GM23248 (cell line): ENCODE measurements around the gene FGD5. TPM values are rescaled to one million over a fixed set of nuclear protein-coding genes. Genes with fewer than 3 reads are reported as not detected.

Experiments used
- DNase-seq: peaks from one replicate; pipeline ENCODE4 v3.0.0-alpha.2; 2015
- H2AFZ ChIP-seq: fragments of 200-600 bp; sonication (generic); 2 replicates; pipeline ENCODE4 v1.6.1; 2016; ENCODE audit warnings: antibody characterized with exemption
- H3F3A ChIP-seq: fragments of 200-600 bp; sonication (generic); 2 replicates; pipeline ENCODE4 v1.6.1; 2016; ENCODE audit warnings: mild to moderate bottlenecking, antibody characterized with exemption, mixed run types; ENCODE audit not compliant: insufficient read depth
- H3K27ac ChIP-seq: fragments of 200-600 bp; sonication (generic); 2 replicates; pipeline ENCODE4 v1.5.1; 2016; ENCODE audit warnings: mild to moderate bottlenecking
- H3K27me3 ChIP-seq: fragments of 200-600 bp; sonication (generic); replicated peaks from 2 replicates; pipeline ENCODE4 v1.6.1; 2016; ENCODE audit warnings: mild to moderate bottlenecking; ENCODE audit not compliant: insufficient read depth
- H3K36me3 ChIP-seq: fragments of 200-600 bp; sonication (generic); 2 replicates; pipeline ENCODE4 v1.6.1; 2016; ENCODE audit warnings: low read depth, mild to moderate bottlenecking
- H3K4me1 ChIP-seq: fragments of 200-600 bp; sonication (generic); 2 replicates; pipeline ENCODE4 v1.6.1; 2016; ENCODE audit warnings: mild to moderate bottlenecking; ENCODE audit not compliant: insufficient read depth
- H3K4me2 ChIP-seq: fragments of 200-600 bp; sonication (generic); one replicate; pipeline ENCODE4 v1.6.1; 2016; ENCODE audit warnings: mild to moderate bottlenecking; ENCODE audit not compliant: unreplicated experiment
- H3K4me3 ChIP-seq: fragments of 200-600 bp; sonication (generic); 2 replicates; pipeline ENCODE4 v1.5.1; 2016; ENCODE audit warnings: mild to moderate bottlenecking
- H3K79me2 ChIP-seq: fragments of 200-600 bp; sonication (generic); 2 replicates; pipeline ENCODE4 v1.6.1; 2016; ENCODE audit warnings: mild to moderate bottlenecking; ENCODE audit not compliant: insufficient read depth
- H3K9ac ChIP-seq: fragments of 200-600 bp; sonication (generic); 2 replicates; pipeline ENCODE4 v1.6.1; 2016; ENCODE audit warnings: mild to moderate bottlenecking
- H3K9me2 ChIP-seq: fragments of 200-600 bp; sonication (generic); 2 replicates; pipeline ENCODE4 v1.6.1; 2016; ENCODE audit warnings: mixed run types, mild to moderate bottlenecking, moderate library complexity; ENCODE audit not compliant: insufficient read depth
- H3K9me3 ChIP-seq: fragments of 200-600 bp; sonication (generic); one replicate; pipeline ENCODE4 v1.6.1; 2017; ENCODE audit warnings: low read depth
- H4K20me1 ChIP-seq: fragments of 200-600 bp; sonication (generic); 2 replicates; pipeline ENCODE4 v1.6.0; 2016; ENCODE audit not compliant: insufficient read depth
- EZH2 ChIP-seq: fragments of 200-600 bp; sonication (generic); IDR thresholded peaks from 2 replicates; pipeline ENCODE4 v1.6.1; 2018; ENCODE audit warnings: antibody characterized with exemption, mild to moderate bottlenecking; ENCODE audit not compliant: insufficient read depth, poor library complexity, severe bottlenecking
- EZH2phosphoT487 ChIP-seq: fragments of 200-600 bp; sonication (generic); IDR thresholded peaks from 2 replicates; pipeline ENCODE4 v1.6.1; 2018; ENCODE audit warnings: antibody characterized with exemption, moderate library complexity, mild to moderate bottlenecking, low read depth; ENCODE audit not compliant: insufficient read depth
- WGBS, 2 experiments: methylation state at CpG; one replicate each; pipeline ENCODE4 v1.1.6; 2015 to 2017; ENCODE audit warnings: low lambda C conversion rate in 2 of 2, low coverage in 1 of 2; ENCODE audit errors: missing lambda C conversion rate in 2 of 2; 5-methylcytosine and 5-hydroxymethylcytosine counted together
- in situ Hi-C: fragments of 300-500 bp; cut with MboI; formaldehyde crosslinking; loops from 2 replicates; pipeline ENCODE4 v1.15.0; 2020
- polyA plus RNA-seq: library from polyadenylated mRNA; unstranded; fragments of >200 nt; fragmentation: Nextera tagmentation; extraction: Ambion mirVana; gene quantifications from 2 replicates; pipeline ENCODE4 v1.2.1, GENCODE V29; 2016
- total RNA-seq: library from RNA; depleted of rRNA; stranded (reverse); fragments of >200 nt; shearing (Covaris generic); gene quantifications from 2 replicates; pipeline ENCODE4 v1.2.3, GENCODE V29; 2014

FGD5 gene
- total and polyA plus RNA-seq, 2 experiments from 2014 or later: not detected

DNA sequence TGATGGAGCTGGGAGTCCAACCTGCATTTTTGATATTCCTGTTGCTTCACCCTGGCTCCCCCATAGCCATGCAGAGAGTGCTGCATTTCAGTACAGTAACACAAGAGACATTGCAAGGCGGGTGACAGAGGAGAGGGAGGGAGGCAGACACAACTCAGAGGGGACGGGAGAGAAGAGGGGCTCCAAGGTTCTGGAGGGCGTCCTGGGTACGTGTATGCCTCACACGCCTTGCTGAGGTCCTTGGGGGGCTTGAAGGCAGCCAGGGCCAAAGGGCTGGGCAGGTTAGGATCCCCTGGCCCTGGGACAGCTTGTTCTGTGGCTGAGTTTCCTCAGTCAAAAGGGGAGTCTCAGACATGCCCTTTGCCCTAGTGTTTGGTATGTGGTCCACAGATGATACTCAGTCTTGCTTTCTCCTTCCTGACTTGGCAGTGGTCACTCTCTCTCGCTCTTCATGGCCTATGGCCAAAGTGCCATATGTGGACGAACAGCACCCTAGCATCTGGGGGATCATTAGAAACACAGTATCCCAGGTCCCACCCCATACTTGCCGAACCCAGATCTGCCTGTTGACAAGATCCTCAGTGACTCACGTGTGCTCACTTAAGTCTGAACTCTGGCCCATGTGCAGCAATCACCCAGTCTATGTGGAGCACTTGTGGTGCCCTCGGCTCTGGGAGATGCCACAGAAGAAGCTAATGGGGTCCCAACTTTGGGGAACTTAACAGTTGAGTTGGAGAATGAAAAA lies 52.9 kb downstream of the FGD5 start:
- H3K9me3 ChIP-seq: no peaks in the 10 kb centered on the region
- no peaks in the 10 kb centered on the region for H3K4me1 ChIP-seq
- no peaks in the 10 kb centered on the region for H4K20me1 ChIP-seq
- no peak overlapping the region for H3K4me3 ChIP-seq
- no peak overlapping the region for H3K27ac ChIP-seq
- in situ Hi-C loops: no loop called here
- WGBS, 2 experiments: 47% methylated on average over 10 of the region's 10 CpGs
- H2AFZ ChIP-seq: no peak overlapping the region
- no peaks in the 10 kb centered on the region for H3K36me3 ChIP-seq
- H3K27me3 ChIP-seq: no peaks in the 10 kb centered on the region; the same call in 1 of the 2 replicates
- no peak overlapping the region for H3K9ac ChIP-seq
- no peak for TF ChIP-seq EZH2phosphoT487
- no peak for TF ChIP-seq EZH2
- no peaks in the 10 kb centered on the region for H3F3A ChIP-seq
- H3K4me2 ChIP-seq: no peak overlapping the region
- H3K9me2 ChIP-seq: no peaks in the 10 kb centered on the region
- DNase-seq: no peak
- H3K79me2 ChIP-seq: no peaks in the 10 kb centered on the region

DNA sequence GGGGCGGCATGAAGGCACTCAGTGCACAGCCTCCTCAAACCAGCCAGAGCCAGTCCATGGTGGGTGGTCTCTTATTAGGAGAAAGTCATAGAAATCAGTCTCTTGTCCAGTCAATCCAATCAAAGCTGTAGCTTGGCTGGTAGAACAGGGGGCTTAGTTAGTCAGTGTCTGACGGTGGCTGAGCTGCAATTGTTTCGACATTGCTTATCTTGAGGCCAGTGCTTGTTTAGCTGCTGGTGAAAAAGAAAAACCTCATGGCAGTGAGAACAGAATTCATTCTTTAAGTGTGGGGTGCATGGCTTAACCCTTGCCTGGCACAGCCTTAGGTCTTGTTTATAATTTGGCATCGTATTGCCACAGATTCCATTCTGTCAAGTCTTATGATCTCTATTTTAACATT lies 53.9 kb downstream of the FGD5 start:
- H3K9ac ChIP-seq: no peak overlapping the region
- H3K36me3 ChIP-seq: no peaks in the 10 kb centered on the region
- no peak overlapping the region for H2AFZ ChIP-seq
- WGBS, 2 experiments: 47 to 59% methylated on average over 4 of the region's 4 CpGs
- H3K4me1 ChIP-seq: 0 out of 2 replicates have a peak, but pooled peaks cover 5% of the 10 kb centered on the region
- TF ChIP-seq EZH2: no peak
- in situ Hi-C loops: no loop called here
- DNase-seq: no peak
- H3F3A ChIP-seq: no peaks in the 10 kb centered on the region
- no peaks in the 10 kb centered on the region for H4K20me1 ChIP-seq
- no peaks in the 10 kb centered on the region for H3K9me3 ChIP-seq
- H3K27ac ChIP-seq: no peak overlapping the region
- H3K4me2 ChIP-seq: no peak overlapping the region
- no peaks in the 10 kb centered on the region for H3K79me2 ChIP-seq
- H3K27me3 ChIP-seq: no peaks in the 10 kb centered on the region; the same call in 1 of the 2 replicates
- no peaks in the 10 kb centered on the region for H3K9me2 ChIP-seq
- H3K4me3 ChIP-seq: no peak overlapping the region

DNA sequence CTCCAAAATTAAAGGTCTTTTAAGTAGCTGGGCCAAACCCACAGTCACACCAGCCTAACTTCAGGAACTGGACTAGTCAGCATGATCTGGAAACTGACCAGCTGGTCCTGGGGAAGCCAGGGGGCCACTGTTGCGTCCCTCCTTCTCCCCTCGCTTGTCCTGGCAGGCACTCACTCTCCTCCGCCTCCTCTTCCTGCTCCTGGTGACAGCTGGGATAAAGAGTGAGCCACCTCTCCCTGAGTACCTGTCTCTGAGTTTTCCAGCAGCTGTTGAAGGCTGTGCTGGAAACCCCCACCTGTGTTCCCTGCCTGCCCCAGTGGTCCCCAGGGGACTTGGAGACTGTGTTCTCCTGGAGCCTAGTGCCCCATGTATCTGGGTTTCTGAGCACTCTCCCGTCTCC lies 56.0 kb downstream of the FGD5 start:
- in situ Hi-C loops: no loop called here
- no peaks in the 10 kb centered on the region for H3K36me3 ChIP-seq
- H4K20me1 ChIP-seq: no peaks in the 10 kb centered on the region
- H3K9ac ChIP-seq: no peak overlapping the region
- no peak for DNase-seq
- no peak for TF ChIP-seq EZH2phosphoT487
- TF ChIP-seq EZH2: no peak
- H3K4me1 ChIP-seq: 0 out of 2 replicates have a peak, but pooled peaks cover 5% of the 10 kb centered on the region
- no peaks in the 10 kb centered on the region; the same call in 1 of the 2 replicates for H3K27me3 ChIP-seq
- no peaks in the 10 kb centered on the region for H3K9me2 ChIP-seq
- WGBS, 2 experiments: 80 to 88% methylated on average over 4 of the region's 4 CpGs
- H3K4me3 ChIP-seq: no peak overlapping the region
- no peak overlapping the region for H3K4me2 ChIP-seq
- H3K27ac ChIP-seq: no peak overlapping the region
- H3F3A ChIP-seq: no peaks in the 10 kb centered on the region
- no peak overlapping the region for H2AFZ ChIP-seq
- H3K79me2 ChIP-seq: no peaks in the 10 kb centered on the region
- no peaks in the 10 kb centered on the region for H3K9me3 ChIP-seq

DNA sequence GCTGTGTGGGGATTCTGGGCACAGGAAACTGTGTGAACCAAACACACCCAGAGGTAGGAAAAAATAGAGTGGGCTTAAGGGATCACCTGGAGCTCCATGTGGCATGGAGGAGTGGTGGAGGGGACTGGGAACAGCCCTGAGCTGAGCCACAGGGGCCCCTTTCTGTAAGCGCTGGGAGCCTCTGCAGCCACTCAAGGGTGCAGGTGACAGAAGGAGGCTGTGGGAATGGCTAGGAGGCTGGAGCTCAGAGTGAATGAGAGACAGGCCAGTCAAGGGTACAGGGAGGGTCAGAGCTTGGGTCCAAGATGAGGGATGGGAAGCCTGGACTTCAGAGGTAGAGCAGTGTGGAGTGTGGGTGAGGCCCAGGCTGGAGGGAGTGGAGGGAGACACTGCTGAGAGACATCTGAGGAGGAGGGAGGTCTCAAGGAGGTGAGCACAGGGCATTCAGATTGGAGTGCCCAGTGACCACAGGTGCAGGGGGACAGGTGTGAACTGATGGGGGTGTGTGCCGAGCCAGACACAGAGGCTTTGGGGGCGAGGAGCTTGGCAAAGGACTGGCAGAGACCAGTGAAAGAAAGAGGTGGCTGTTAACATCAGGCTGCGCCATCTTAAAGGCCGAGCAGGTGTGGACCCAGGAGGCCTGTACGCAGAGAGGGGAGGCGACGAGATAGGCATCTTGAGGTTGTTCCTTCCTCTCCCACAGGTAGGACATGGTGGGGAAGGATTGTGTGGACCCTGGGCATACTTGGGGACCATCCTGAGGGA lies 56.8 kb downstream of the FGD5 start:
- 74 to 81% methylated on average over 5 to 8 of the region's 8 CpGs for WGBS, 2 experiments
- TF ChIP-seq EZH2phosphoT487: no peak
- no peak for TF ChIP-seq EZH2
- Histone ChIP-seq H3K4me2 (no peak overlapping the region), H4K20me1 (no peaks in the 10 kb centered on the region), H3K9me3 (no peaks in the 10 kb centered on the region), H3K27me3 (no peaks in the 10 kb centered on the region; the same call in 1 of the 2 replicates), H3K9me2 (no peaks in the 10 kb centered on the region), H3K9ac (no peak overlapping the region), H2AFZ (no peak overlapping the region), H3K4me1 (0 out of 2 replicates have a peak, but pooled peaks cover 5% of the 10 kb centered on the region), H3K36me3 (no peaks in the 10 kb centered on the region), H3K27ac (no peak overlapping the region), H3K79me2 (no peaks in the 10 kb centered on the region), H3F3A (no peaks in the 10 kb centered on the region), H3K4me3 (no peak overlapping the region)
- no peak for DNase-seq
- in situ Hi-C loops: no loop called here
